ENCODE data around the gene SHPK. TPM values are rescaled to one million over a fixed set of nuclear protein-coding genes. Genes with fewer than 3 reads are reported as not detected.

SHPK gene
- total and polyA plus RNA-seq, 9 of the 15 experiments (the other 6 are each of a cell fraction or from before 2014, with no cell fraction given) = 2.5 to 16.3 (median 11.8) TPM

DNA sequence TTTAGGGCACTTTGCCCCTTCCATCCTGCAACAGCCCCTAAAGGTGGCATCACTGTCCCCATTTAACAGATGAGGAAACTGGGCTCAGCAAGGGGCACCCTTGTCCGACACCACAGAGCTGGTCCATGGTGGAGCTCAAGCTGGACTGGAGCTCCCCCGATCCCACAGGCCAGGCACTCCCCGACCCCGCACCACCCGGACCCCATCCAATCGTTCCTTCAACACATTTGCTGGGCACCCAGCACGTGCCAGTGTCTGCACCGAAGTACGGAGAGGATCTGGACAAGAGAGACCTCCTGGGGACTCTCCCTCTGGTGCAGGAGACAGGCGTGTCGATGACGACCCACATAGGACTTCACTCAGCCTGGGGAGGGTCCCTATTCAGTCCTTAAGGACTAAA is 46.0 kb upstream of the SHPK start:
- intact Hi-C loops (cut with micrococcal nuclease) = loop anchor here (2.0 to 10.0 kb wide), 3 partner anchors 51 to 637 kb away; no protein-coding TSS in a partner anchor
- BruUV-seq (replicated peaks) = no TSS peak
- H3K4me2 ChIP-seq (ENCODE audit: insufficient read depth, low read length) = no peak overlapping the region
- no peaks in the 10 kb centered on the region for H3K9me1 ChIP-seq (ENCODE audit: control insufficient read depth, insufficient read depth, low read length)
- no peaks in the 10 kb centered on the region for H3K79me2 ChIP-seq (ENCODE audit: control insufficient read depth, insufficient read depth, low read length)
- ChIA-PET POLR2A (no interaction called here), CTCF (ENCODE audit: low intra/inter-chr PET ratio) (interaction anchor here (1.1 kb wide), 1 partner anchor 146 kb away, joined by 3 read pairs; no protein-coding TSS in a partner anchor)
- H3K9me3 ChIP-seq (replicated peaks; ENCODE audit: control insufficient read depth, insufficient read depth, low read depth, low read length) = no peaks in the 10 kb centered on the region
- H2AFZ ChIP-seq (ENCODE audit: low read depth, low read length) = no peak overlapping the region
- peaks cover 0 to 17% of the 10 kb centered on the region in 2 experiments; a peak in 2 of 5 replicates for H3K27me3 ChIP-seq (ENCODE audit: control insufficient read depth in 2 of 2, insufficient read depth in 2 of 2, low read length in 2 of 2)
- TF ChIP-seq ZNF785 (CRISPR knock-in tag; IDR thresholded peaks at IDR 0.05) (no peak), HDAC3 (IDR thresholded peaks at IDR 0.05; ENCODE audit: borderline replicate concordance, partially characterized antibody) (no peak), ADNP (tag; IDR thresholded peaks at IDR 0.05) (no peak), KAT8 (IDR thresholded peaks at IDR 0.05; ENCODE audit: low read depth) (no peak), PHB (CRISPR knock-in tag; IDR thresholded peaks at IDR 0.05) (no peak), TCF7 (IDR thresholded peaks at IDR 0.05; ENCODE audit: borderline replicate concordance) (no peak), WHSC1 (IDR thresholded peaks at IDR 0.05; ENCODE audit: low read length) (no peak), ZNF445 (CRISPR knock-in tag; IDR thresholded peaks at IDR 0.05; ENCODE audit: low read depth) (no peak), CEBPB (tag; IDR thresholded peaks at IDR 0.05) (no peak), TARDBP (IDR thresholded peaks at IDR 0.05) (no peak), ZBTB17 (CRISPR knock-in tag; IDR thresholded peaks at IDR 0.05) (no peak), SIRT6 (IDR thresholded peaks at IDR 0.05; ENCODE audit: low read depth, low read length) (no peak)
- TF ChIP-seq, protein P1, sequence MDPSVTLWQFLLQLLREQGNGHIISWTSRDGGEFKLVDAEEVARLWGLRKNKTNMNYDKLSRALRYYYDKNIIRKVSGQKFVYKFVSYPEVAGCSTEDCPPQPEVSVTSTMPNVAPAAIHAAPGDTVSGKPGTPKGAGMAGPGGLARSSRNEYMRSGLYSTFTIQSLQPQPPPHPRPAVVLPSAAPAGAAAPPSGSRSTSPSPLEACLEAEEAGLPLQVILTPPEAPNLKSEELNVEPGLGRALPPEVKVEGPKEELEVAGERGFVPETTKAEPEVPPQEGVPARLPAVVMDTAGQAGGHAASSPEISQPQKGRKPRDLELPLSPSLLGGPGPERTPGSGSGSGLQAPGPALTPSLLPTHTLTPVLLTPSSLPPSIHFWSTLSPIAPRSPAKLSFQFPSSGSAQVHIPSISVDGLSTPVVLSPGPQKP (CRISPR knock-in tag; IDR thresholded peaks at IDR 0.05) = no peak
- TF ChIP-seq, protein P2, sequence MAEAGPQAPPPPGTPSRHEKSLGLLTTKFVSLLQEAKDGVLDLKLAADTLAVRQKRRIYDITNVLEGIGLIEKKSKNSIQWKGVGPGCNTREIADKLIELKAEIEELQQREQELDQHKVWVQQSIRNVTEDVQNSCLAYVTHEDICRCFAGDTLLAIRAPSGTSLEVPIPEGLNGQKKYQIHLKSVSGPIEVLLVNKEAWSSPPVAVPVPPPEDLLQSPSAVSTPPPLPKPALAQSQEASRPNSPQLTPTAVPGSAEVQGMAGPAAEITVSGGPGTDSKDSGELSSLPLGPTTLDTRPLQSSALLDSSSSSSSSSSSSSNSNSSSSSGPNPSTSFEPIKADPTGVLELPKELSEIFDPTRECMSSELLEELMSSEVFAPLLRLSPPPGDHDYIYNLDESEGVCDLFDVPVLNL (CRISPR knock-in tag; IDR thresholded peaks at IDR 0.05; ENCODE audit: low read depth) = no peak
- TF ChIP-seq, protein P3, sequence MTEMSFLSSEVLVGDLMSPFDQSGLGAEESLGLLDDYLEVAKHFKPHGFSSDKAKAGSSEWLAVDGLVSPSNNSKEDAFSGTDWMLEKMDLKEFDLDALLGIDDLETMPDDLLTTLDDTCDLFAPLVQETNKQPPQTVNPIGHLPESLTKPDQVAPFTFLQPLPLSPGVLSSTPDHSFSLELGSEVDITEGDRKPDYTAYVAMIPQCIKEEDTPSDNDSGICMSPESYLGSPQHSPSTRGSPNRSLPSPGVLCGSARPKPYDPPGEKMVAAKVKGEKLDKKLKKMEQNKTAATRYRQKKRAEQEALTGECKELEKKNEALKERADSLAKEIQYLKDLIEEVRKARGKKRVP (CRISPR knock-in tag; IDR thresholded peaks at IDR 0.05) = no peak
- TF ChIP-seq, protein P4, sequence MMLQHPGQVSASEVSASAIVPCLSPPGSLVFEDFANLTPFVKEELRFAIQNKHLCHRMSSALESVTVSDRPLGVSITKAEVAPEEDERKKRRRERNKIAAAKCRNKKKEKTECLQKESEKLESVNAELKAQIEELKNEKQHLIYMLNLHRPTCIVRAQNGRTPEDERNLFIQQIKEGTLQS (IDR thresholded peaks at IDR 0.05) = no peak
- TF ChIP-seq, protein P4 (CRISPR knock-in tag; conservative IDR thresholded peaks at IDR 0.05) = no peak
- WGBS (ENCODE audit: insufficient coverage, low coverage, missing lambda C conversion rate) = 15% methylated on average over 9 of the region's 12 CpGs
- in situ Hi-C loops (cut with MboI) = loop anchor here (5.0 kb wide), 1 partner anchor 50 kb away; no protein-coding TSS in a partner anchor
- H3K36me3 ChIP-seq (ENCODE audit: control insufficient read depth, insufficient read depth, low read length) = no peaks in the 10 kb centered on the region
- ATAC-seq (no peak), DNase-seq (ENCODE audit: extremely low read depth in 1 of 4, low spot score in 3 of 4) (no peak), FAIRE-seq (no peak)
- no peak overlapping the region for H3K9ac ChIP-seq (ENCODE audit: insufficient read depth in 1 of 2, low read depth in 2 of 2, low read length in 2 of 2)
- no peak overlapping the region for H3K4me3 ChIP-seq
- peaks cover 0 to 23% of the 10 kb centered on the region in 2 experiments; a peak in 2 of 5 replicates for H3K4me1 ChIP-seq (replicated peaks in 1 of 2; ENCODE audit: control insufficient read depth in 2 of 2, insufficient read depth in 2 of 2, low read length in 2 of 2)
- no peaks in the 10 kb centered on the region for H4K20me1 ChIP-seq (replicated peaks; ENCODE audit: control insufficient read depth, insufficient read depth, low read length)
- no peak overlapping the region for H3K27ac ChIP-seq (ENCODE audit: extremely low read depth, low read depth, low read length)

Data from K562 (cell line).